Activated effector memory CD4-positive, alpha-beta T cell treated with anti-CD3 and anti-CD28 coated beads, Interleukin-2, amount 50 U/mL, for 16 hours (primary cell): ENCODE measurements around the gene SNRNP48.

Experiments
- DNase-seq: peaks from one replicate; pipeline ENCODE4 v3.0.0-alpha.2; 2020

Gene SNRNP48

DNA sequence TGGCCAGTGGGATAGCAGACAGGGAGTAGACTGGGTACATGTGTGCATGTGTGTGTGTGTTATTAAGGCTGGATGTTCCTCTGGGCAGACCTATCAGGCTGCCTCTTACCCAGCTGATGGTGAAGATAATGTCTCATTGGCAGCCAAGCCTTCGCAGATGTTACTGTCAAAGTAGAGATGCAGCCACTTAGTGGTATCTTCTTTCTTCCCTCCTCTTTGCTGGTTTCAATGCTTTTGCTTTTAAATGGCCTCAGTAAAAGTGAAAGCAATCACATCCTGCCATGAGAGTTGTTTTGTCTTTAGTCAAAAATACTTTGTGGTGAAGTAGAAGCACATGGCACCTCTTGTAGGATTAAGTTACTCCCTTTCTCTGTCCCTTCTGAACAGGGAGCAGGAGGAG lies 57.5 kb downstream of the SNRNP48 start:
- DNase-seq: no peak

DNA sequence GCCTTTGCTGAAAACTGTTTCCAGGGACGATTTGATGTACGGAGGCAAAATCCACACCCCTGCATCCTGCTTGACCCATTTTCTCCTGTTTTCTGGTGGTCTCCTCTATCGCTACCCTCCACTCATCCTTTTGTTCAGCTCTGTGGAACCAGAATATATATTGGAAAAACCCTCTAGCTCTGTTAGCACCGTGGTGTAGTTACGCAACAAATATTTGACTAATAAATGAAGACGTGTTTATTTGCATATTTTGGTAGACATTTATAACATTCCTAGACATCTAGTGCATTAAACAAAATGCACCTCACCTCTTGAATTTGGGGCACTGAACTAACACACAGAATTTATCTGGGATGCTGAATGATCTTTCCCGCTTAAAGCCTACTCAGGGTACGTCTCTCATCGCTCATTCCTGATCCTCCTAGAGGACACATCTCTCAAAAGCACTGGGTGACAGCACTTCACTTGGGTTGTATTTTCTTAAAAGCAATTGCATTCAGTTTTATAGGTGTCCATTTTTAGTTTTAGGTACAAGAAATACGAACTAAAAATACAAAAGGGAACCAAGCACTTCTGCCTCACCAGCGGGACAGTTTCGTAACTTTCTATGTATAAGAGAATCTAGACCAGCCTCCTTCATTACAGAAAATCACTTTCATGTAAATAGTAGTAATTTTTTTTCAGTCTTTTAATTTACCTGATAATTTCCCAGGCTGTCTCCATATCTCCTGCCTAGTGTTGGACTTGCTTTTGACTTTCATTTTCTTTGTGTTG lies 59.2 kb downstream of the SNRNP48 start:
- no peak for DNase-seq

DNA sequence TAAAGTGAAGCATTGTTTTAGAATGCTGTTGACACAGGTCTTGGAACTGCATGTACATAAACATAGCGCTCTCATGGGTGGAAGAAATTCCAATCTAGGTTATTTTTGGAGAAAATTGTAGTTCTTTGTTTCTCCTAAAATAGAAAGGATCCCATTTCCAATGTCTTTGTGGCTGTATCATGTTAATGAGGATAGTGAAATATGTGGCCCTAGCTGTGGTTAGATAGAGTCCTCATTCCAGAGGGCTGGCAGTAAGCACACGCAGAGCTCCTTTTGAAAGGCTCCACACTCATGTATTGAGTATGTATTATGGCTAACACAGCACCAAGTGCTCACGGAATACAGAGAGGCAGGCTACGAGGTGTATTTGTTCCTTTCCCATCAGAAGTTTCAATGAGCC lies 60.9 kb downstream of the SNRNP48 start:
- DNase-seq: no peak

DNA sequence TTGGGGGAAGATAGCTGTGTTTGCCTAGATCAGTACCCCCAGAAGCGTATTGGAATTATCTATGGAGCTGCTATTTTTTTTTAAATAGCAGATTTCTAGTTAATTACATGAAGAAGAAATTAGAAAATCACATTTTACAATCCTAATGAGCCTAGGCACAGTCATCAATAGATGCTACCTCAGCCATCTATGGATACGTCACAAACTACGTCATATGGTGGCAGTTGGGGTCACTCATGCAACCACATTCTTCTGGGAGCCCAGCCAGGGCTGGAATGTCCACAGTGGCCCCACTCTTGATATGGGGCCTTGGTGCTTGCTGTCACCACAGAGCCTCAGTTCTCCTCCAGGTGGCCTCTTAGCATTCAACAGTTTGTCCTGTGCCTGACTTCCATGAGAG lies 63.0 kb downstream of the SNRNP48 start:
- DNase-seq: no peak

DNA sequence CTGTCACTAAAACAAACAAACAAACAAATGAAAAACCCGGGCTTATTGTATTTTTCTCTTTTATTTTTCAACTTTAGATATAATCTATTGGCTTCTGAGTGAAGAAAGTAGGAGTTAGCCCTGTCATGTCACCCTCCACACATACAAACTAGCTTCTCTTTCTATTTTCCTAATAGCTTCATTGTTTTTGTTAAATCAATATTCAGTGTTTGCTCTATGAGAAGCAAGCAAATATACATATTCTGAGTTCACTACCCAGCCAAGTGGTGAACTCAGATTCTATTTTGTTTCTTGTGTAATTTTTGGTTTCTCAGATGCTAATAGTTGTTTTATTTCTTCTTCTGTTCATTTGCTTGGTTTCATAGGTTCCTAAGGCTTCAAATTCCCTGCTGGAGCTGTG lies 66.4 kb downstream of the SNRNP48 start:
- no peak for DNase-seq

DNA sequence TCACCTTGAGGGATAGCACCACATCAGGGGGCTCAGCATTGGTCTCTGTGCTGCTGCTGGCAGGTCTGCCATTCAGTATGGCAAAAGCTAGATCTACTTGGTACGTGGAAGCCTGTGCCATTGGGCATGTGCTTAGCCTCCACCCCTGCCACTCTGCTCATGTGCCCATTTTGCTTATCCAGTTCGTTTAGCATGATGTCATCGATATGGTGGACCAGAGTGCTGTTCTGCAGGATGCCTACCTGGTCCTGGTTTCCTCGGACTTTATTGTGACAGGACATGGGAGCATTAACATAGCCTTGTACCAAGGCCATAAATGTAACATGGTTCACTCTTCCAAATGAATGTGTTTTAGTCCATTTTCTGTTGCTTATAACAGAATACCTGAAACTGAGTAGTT lies 68.5 kb downstream of the SNRNP48 start:
- DNase-seq: no peak

DNA sequence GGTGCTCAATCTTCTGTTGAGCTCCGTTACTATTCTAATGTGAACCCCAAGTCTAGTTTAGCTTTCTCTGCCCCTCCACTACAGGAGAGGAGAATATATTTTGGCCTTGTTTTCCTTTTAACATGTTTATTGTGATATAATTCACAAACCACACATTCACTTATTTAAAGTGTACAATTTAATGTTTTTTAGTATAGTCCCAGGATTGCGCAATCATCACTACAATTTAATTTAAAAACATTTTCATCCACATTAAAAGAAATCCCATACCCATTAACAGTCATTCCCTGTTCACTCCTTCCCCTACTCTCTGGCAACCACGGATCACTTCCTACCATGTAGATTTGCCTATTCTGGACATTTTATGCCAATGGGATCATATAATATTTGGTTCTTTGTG lies 71.4 kb downstream of the SNRNP48 start:
- DNase-seq: no peak
